NCI-H2171 treated with DMSO at 0.1 percent for 48 hours (cell line): Measurements from ENCODE around the gene KIF13A.
"Not testable (repeated sequence)": the region's sequence is repeated elsewhere in the genome, so short reads cannot be mapped to it uniquely, and the experiment has no call there.

Experiments
- DNase-seq: peaks from one replicate; lab custom pipeline; 2025; lab: John Stamatoyannopoulos, UW

The KIF13A gene

DNA sequence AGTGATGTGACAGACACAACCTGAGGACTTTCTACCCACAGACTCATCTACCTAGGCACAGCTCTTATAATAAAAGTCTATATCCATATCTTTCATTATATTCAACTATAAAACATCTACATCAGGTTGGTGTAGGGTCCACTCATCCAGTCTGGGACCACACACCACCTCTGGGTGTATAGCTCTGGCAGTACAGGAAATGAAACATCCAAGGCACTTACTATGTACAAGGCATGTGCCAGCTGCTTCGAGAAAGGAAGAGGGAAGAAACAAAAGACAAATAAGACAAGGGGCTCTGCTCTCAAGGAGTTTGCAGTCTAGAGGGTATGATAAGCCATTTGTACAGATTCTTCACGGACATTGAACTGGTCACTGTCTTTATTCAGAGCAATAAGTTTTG, 18.6 kb downstream of the KIF13A start:
- no peak for DNase-seq

DNA sequence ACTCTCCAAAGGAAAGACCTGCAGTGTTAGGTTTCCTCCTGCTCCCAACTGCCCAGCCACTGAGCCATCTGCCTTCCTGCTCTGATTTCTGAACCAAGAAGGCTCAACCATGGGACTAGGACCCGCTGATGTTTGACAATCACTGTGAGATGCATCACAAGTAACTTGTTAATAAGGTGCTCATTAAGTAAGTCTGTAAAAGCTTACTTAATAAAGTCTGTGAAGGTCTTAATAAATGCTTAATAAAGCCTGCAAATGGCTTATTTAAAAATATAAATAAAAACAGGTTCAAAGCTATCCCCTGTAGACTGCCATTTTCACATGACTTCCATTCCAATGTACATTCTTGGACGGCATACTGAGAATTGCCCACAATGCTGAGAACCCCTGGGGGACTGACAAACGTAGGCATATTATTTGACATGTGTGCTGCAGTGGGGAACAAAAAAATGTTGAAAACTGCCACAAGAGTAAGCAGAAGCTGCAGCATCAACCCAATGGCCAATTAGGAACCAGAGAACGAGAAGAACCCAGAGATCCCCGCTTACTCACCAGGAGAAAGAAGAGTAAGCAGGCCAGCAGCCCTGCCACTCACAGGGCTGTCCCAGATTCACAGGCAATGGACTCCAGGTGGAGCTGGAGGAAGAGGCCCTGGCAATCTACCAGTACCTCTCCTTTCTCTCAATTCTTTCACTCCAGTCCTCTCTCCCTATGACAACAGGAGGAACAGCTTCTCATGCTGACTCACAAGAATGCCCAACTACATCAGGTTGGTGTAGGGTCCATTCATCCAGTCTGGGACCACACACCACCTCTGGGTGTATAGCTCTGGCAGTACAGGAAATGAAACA, 19.5 kb downstream of the KIF13A start:
- peak; percentile 33 for DNase-seq

DNA sequence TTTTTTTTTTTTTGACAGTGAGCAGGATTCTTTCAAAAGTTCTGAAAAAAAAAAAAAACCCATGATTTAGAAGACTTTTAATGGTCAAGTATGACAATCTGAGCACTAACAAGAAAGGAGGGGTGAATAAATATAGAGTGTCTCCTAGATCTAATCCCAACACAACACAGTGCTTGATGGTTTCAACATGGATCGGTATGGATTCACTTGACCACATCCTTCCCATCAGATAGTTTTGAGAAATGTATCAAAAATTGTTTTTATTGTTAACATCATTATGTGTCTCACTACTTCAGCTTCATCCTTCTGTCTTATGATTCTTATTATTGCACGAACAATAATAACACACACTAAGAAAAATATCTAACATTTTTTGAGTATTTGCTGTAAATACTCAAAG, 21.0 kb downstream of the KIF13A start:
- no peak for DNase-seq

DNA sequence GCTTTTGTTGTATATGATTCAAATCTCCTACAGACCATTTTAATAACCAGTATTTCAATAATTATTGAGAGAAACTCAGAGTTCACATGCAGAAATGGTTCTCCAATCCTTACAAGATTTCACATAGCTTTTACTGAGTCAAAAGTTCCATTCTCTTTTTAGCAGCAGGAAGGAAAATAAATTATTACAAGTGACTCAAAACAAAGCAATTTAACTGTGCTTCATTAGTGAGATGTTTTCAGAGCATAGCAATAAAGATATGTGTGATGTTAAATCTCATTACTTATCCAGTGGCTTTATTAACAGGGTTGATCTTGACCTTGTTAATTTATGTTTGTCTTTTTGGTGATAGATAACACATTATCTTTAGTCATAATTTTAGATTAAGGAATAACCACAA, 22.0 kb downstream of the KIF13A start:
- no peak for DNase-seq

DNA sequence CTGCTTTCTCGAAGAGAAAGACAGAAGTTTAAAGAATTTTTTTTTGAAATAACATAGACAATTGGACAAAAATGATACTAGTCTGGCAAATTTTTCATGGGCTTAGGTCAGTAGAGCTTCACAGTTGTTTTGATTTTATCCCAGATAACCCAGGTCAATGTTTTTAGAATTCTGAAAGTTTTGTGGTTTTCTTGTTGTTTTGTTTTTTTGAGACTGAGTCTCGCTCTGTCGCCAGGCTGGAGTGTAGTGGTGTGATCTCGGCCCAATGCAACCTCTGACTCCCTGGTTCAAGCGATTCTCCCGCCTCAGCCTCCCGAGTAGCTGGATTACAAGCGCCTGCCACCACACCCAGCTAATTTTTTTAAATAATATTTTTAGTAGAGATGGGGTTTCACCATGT, 22.8 kb downstream of the KIF13A start:
- DNase-seq, result no peak

DNA sequence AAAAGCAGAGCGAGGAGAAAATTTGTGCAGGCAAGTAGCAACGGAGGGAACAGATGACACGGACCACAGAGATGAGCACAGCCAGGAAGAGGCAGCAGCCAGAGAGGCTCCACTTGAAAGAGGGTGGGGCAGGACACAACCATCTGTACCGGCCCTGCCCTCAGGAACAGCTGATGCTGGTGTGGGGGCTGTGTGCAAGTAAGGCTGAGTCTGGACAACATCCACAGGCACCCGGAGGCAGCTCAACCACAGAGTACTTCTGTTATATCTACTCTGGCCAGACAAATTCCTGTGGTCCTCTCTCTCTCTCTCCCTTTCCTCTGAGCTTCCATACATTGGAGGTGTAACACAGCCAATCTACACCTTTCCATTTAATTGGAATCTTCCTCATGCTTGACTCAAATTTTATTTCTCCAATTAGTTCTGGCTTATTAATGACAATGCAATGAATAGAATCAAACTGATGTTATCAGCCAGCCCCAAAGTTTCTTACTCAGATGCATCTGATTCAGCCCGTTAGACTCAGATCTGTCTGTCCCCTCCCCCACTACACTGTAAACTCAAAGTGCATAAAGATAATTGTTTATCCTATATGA, 24.9 kb downstream of the KIF13A start:
- peak; percentile 93 for DNase-seq

DNA sequence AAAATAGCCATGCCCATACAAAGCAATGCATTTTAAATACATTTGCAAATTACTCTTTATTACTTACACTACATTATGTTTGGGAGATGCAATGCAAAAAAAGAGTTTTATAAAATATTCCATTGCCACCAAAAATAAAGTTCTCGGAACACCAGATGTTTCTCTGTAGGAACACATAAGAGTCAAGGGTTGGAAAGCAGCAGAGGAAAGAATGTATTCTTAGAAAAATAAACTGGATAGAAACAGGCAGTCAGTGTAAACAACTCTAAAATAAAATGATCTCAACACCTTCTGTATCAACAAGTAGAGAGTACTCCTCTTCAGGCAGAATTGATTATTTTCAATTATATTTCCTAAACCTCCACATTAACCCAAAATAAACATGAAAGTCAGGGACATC, 28.1 kb downstream of the KIF13A start:
- DNase-seq, result no peak

DNA sequence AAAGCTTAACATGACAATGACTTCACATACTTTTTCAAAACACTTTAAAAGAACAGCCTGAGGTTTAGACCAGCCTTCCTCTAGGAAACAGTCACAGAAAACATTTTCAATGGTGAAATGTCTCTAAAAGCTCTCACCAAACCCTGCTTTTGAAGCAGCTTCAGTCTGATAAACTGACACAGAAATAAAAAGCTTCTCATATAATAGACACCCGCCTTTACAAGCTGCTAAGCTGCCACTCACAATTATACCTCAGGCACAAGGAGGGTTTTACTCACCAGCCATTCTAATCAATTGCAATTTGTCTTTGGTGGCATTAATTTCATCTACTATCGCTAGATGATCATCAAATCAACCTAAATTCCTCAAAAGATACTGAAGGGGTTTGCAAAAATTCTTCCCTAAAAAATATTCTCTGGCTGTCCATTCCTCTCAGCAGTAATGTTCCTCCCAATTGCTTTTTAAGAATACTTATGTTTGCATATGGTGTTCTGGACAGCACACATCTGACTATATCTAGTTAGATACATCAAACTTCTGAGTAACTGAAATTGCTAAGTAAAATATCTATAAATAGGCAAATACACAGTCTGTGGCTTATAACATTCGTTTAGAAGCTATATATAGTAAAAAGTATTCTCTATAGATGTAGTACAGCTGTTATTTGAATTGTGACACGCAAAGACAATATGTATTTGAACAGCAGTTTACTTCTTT, 29.4 kb downstream of the KIF13A start:
- no peak for DNase-seq

DNA sequence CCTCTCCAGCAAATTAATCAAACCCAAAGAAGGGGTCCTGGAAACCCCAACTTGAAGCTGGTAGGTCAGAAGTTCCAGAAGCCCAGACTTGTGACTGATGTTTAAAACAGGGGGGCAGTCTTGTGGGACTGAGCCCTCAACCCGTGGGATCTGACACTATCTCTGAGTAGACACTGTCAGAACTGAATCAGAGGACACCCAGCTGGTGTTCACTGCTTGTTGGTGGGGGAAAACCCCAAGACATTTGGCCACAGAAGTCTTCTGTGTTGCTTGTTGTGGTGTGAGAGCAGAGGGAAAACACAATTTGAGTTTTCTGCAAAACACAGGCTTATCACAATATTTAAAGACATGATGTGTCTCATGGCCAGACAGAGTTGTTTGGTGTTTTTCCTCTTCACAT, 29.9 kb downstream of the KIF13A start:
- no peak for DNase-seq

DNA sequence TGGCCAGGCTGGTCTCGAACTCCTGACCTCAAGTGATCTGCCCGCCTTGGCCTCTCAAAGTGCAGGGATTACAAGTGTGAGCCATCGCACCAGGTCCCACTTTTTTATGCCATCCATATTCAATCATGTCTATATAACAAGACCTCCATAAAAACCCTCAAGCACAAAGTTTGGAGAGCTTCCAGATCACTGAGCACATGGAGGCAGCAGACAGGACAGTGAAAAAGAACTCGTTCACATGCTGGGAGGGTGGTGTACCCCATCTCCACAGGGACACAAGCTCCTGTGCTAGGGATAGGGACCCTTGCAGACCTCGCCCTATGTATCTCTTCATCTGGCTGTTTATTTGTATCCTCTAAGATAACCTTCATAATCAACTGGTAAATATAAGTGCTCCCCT, 30.3 kb downstream of the KIF13A start:
- no peak for DNase-seq

DNA sequence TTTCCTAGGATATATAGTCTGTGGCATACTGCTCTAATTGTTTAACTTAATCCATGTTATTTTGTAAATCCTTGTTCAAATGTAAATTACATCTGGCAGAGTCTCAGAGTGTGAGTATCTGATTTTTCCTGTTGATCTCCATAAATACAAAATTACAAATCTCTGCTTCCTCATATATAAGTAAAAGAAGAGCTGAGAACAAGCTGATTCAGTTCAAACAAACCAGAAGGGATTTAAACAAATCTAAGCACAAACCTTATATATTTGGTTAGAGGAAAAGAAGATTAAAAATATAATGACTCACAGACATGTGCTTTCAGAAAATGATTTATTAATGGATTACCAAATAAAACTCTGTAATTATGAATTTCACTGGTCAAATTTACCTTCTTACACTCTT, 37.3 kb downstream of the KIF13A start:
- no peak for DNase-seq

DNA sequence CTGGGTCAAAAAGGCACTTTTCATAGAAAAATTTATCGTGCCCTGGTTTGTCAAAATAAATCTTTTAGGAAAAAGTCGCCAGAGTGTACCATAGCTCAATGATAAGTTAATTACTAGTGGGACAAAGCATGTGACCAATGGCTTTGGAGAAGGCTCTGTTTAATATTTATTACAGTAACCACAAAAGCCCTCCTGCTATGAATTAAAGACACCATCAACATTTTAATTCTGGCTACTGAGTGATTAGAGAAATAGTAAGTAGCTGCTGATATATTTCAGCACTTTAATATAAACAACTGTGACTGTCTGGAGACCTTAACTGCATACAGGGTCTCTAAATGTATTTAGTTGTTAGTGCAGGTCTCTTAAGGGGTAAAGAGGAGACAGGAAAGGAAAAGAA, 38.3 kb downstream of the KIF13A start:
- DNase-seq, result no peak

DNA sequence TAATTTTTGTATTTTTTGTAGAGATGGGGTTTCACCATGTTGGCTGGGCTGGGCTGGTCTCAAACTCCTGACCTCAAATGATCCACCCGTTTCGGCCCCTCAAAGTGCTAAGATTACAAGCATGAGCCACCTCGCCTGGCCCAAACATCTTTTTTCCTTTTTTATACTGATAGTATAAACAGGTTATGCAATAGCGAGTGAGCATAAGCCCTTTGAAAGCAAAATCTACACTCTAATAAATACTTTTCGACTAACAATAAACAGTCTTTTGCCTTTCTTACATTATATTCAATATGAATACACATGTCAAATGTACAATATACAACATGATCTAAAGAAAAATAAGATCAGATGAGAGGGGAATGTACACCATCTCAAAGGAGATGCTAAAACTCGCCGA, 38.7 kb downstream of the KIF13A start:
- DNase-seq, result no peak

DNA sequence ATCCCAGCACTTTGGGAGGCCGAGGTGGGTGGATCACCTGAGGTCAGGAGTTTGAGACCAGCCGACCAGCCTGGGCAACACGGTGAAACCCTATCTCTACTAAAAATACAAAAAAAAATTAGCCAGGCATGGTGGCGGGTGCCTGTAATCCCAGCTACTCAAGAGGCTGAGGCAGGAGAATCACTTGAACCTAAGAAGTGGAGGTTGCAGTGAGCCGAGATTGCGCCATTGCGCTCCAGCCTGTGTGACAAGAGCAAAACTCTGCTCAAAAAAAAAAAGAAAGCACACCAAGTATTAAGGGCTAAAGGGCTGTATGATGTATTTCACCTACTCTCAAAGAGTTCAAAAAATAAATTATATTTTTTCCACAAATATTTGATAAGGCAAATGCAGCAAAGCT, 39.9 kb downstream of the KIF13A start:
- not testable (repeated sequence) for DNase-seq

DNA sequence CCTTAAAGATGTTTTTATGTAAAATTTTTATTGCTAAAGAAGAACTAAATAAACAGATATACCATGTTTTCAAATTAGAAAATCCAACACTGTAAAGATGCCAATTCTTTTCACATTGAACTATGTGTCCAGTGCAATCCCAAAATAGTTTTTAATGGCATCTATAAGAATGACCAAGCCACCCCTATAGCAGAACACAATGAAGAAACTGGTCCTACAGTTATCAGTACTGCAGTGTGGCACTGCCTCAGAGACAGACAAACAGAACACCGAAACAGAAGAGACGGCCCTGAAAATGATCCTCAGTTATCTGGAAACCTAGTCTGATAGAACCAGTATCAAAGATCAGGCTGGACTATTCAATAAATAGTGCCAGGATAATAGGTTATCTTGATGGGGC, 41.9 kb downstream of the KIF13A start:
- DNase-seq, result no peak

DNA sequence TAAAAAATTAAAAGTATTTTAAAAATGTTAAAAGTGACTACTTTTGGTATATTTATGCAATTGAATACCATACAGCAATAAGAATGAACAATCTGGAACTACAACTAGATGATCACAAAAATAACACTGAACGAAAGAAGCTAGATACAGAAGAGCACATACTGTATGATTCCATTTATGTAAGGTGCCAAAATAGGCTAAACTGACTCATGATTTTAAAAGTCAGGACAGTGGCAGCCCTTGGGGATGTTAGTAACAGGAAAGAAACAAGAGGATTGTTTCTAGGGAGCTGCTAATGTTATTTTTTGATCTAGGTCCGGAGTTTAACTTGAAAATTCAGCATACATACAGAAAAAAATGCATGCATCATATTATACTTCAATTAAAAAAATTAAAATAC, 42.3 kb downstream of the KIF13A start:
- no peak for DNase-seq

DNA sequence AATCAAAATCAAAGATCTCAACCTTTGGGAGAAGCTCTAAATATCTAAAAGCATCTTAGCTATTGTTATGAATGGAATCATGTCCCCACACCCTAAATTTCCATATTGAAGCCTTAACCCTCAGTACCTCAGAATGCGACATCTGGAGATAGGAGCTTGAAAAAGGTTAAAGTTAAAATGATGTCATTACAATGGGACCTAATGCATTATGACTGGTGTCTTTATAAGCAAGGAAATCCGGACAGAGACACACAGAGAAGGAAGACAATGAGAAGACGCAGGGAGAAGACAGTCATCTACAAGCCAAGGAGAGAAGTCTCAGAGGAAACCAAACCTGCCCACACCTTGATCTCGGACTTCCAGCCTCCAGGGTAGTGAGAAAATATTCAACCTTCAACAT, 46.1 kb downstream of the KIF13A start:
- no peak for DNase-seq

DNA sequence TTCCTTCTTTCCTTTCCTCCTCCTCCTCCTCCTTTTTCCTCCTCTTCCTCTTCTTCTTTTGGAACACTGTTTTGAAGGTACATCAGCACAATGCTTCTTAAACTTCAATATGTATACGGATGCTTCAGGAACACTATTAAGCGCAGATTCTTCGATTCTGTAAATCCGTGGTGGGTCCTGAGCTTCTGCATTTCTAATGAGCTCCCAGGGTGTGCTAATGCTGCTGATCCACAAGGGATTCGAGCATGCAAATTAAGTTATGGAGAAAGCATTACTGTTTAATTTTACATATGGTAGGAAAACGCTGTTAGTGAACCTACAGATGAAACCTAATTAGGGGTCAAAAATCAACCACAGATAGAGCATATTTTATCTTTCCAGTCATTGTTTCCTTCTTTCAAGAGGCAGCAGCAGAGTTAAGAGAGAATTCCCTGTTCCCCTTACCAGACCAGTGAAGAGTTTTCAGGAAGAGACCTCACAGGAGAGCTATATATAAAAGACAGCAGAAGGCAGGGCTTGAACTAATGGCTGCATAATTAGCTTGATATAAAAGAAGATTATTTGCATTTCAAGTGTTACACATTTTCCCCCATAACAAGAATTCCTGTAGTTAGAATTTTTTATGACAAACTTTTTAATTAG, 47.2 kb downstream of the KIF13A start:
- no peak for DNase-seq

DNA sequence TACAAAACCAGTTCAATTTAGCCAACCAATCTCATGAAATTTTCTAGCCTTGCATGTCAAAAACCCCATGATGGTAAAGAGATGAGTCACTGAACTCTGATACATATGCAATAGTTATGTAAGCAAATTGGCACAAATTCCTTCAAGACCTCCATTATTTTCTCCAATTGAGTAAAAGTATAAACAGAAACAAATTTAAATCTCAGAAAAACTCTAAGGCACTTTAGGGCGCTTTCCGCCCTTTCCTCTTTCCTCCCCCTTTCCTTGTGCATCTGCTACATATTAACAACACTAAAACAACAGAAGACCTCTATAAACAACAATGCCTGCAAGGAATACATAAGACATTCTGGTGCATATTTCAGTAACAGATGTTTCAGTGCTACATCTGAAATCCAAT, 48.5 kb downstream of the KIF13A start:
- DNase-seq, result peak; percentile 88

DNA sequence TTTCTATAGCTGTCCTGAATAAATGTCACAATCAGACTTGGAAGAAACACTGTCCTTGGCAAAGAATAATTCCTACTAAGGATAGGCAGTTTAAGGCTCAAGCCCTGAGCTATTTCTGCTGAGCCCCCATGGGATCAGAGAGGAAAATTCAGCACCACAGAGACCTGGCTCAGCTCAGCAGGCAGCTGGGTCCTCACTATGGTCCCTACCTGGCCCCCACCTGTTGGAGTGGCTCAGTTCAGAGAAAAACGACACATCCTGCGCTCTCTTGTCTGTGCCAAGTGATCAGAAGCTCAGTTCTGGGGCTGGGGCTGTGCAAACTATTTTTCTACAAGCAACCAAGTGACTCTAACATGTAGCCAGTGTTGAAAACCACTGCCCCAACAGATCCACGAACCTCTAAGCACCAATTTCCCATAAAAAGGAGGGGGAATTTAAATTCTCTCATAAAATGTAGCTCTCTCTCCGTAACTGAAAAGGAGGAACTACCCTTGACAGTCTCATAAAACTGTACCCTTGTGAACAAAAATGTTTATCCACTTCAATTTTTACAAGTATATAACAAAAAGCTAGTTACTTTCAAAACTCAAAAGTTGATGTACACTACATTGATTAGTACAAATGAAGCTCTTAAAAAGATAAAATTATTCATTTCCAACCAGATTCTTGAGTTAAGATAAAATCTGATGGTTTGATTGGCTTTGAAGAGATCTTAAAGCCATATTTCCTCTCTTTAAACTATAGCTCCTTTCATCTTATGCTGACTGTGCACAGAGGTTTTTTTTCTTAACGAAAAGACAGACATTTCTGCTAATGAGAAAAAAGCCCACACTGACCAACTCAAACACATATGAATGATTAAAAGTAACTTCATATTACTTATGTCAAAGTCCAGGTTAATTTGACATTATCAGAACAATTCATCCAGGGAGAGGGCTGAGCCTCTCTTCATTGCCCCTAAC, 52.0 kb downstream of the KIF13A start:
- no peak for DNase-seq

DNA sequence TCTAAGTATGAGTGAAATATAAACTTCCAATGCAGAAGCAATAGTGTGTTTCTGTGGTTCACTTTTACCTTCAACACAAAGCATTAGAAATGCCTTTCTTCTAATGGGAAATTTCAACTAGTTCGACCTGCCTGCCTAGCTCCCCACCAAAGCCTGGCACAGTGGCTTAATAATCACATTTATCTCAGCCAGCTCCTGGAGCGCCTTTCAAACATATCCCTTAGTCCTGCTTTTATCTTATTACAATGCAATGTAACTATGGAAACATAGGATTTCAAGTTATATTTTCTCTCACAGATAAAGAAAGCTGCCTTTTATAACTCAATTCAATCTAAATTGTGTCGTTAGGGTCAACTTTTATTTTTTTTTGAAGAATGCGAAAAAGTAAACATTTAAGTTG, 53.7 kb downstream of the KIF13A start:
- DNase-seq, result no peak
